RWPE1 (cell line): ENCODE data around the gene WARS2.

ENCODE experiments used
- CTCF ChIA-PET: fragments of 350-600 bp; sonication (Branson Sonifier 250); formaldehyde crosslinking; extraction: SDS; loops from one replicate; lab custom pipeline; 2021; lab: Yijun Ruan, JAX
- POLR2A ChIA-PET: fragments of 400-600 bp; formaldehyde crosslinking; extraction: SDS; loops from one replicate; lab custom pipeline; 2020; ENCODE audit warnings: antibody characterized with exemption; ENCODE audit not compliant: low non-redundant PET; lab: Yijun Ruan, JAX
- DNase-seq: peaks from one replicate; pipeline ENCODE4 v3.0.0; 2012; ENCODE audit warnings: low spot score
- H3K27ac ChIP-seq: fragments of 450-650 bp; 2 replicates; pipeline ENCODE4 v1.5.1; 2017
- TF ChIP-seq, protein P1 (sequence below): fragments of 450-650 bp; conservative IDR thresholded peaks from 2 replicates; pipeline ENCODE4 v1.5.1; 2017; ENCODE audit warnings: low read depth, mild to moderate bottlenecking

The WARS2 gene

GRCh38 chr1:119052267-119052666 lies 88.2 kb downstream of the WARS2 start:
- POLR2A ChIA-PET, result no interaction called here
- H3K27ac ChIP-seq, result no peak overlapping the region
- TF ChIP-seq, protein P1, sequence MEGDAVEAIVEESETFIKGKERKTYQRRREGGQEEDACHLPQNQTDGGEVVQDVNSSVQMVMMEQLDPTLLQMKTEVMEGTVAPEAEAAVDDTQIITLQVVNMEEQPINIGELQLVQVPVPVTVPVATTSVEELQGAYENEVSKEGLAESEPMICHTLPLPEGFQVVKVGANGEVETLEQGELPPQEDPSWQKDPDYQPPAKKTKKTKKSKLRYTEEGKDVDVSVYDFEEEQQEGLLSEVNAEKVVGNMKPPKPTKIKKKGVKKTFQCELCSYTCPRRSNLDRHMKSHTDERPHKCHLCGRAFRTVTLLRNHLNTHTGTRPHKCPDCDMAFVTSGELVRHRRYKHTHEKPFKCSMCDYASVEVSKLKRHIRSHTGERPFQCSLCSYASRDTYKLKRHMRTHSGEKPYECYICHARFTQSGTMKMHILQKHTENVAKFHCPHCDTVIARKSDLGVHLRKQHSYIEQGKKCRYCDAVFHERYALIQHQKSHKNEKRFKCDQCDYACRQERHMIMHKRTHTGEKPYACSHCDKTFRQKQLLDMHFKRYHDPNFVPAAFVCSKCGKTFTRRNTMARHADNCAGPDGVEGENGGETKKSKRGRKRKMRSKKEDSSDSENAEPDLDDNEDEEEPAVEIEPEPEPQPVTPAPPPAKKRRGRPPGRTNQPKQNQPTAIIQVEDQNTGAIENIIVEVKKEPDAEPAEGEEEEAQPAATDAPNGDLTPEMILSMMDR, result no peak
- no peak for DNase-seq
- CTCF ChIA-PET, result no interaction called here

DNA sequence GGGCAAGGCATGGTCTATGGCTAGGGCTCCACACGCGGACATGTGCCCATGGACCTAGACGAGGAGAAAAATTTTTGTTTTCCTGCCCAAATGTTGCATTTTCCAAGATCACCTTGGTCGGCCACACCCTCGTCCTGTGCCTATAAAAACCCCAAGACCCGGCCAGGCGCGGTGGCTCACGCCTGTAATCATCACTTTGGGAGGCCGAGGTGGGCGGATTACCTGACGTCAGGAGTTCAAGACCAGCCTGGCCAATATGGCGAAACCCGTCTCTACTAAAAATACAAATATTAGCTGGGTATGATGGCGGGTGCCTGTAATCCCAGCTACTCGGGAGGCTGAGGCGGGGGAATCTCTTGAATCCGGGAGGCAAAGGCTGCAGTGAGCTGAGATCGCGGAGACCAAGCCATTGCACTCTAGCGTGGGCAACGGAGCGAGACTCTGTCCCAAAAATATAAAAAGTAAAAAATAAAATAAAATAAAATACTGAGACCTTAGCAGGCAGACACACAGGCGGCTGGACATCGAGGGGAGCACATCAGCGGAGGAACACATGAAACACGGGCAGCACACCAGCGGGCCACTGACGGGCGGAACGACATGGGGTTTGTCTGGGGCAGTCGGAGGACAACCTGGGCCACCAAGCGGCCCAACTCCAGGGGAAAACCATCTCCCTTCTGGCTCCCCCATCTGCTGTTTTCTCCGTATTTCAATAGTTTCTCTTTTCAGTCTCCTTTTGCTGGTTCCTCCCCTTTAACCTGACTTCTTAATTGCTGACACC lies 91.6 kb downstream of the WARS2 start:
- POLR2A ChIA-PET, result no interaction called here
- H3K27ac ChIP-seq, result no peak overlapping the region
- TF ChIP-seq, protein P1, result no peak
- DNase-seq, result no peak
- CTCF ChIA-PET, result no interaction called here

DNA sequence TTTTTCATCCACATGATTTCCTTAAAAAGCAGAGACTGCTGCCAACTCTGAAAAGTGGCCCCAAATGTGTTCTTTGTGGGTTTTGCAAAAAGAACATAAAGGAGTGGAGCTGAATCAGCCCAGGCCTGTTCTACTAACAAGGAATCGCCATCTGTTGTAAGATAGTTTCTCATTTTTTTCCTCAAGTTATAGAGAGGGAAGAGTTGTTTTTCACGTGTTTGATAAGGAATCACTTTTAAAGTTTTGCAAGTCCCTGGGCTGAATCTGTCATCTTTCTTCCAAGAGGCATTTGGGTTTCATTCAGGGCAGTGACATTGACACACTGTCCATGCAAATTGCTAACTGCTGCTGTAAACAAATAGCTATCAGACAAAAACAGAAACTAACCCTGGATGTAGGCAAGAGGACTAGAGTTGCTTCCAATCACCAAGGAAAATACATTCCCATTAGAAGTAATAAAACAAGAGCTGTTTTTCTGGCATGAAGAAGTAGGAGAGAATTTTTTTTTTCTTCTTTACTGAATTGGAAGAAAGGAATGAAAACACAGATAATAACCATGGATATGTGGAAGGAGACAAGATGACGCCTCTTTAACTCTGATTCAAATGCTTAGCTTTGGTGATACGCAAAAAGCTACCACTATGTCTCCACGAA lies 93.5 kb downstream of the WARS2 start:
- H3K27ac ChIP-seq, result peak overlapping the region; percentile 63
- TF ChIP-seq, protein P1, result no peak

DNA sequence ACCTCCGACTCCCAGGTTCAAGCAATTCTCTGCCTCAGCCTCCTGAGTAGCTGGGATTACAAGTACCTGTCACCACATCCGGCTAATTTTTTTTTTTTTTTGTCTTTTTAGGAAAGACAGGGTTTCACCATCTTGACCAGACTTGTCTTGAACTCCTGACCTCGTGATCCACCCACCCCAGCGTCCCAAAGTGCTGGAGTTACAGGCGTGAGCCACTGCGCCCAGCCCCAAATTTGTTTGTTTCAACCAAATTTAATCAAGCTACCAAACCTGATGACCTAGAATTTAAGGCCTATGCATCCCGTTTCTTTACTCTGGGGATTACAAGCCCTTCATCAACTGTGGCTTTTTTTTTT lies 94.0 kb downstream of the WARS2 start:
- DNase-seq, result peak; percentile 9
- TF ChIP-seq, protein P1, result no peak
- POLR2A ChIA-PET, result no interaction called here
- CTCF ChIA-PET, result interaction anchor here (0.7 kb wide), 1 partner anchor 675 kb away, joined by 3 read pairs; no protein-coding TSS in a partner anchor
- H3K27ac ChIP-seq, result peak overlapping the region; percentile 63

More for the DNA sequence above, 93.5 kb downstream of the WARS2 start:
- ChIA-PET POLR2A (no interaction called here), CTCF (interaction anchor here (0.6 to 1.1 kb wide), 3 partner anchors 9 to 675 kb away, joined by 3 to 4 read pairs (median 3); no protein-coding TSS in a partner anchor)
- no peak for DNase-seq

- H3K27ac ChIP-seq, result no peak overlapping the region
- ChIA-PET CTCF (interaction anchor here (1.2 kb wide), 1 partner anchor 28 kb away, joined by 3 read pairs; no protein-coding TSS in a partner anchor), POLR2A (no interaction called here)
- TF ChIP-seq, protein P1, result no peak
- DNase-seq, result no peak
Observed at GRCh38 chr1:119045096-119045746, 95.2 kb downstream of the WARS2 start.

DNA sequence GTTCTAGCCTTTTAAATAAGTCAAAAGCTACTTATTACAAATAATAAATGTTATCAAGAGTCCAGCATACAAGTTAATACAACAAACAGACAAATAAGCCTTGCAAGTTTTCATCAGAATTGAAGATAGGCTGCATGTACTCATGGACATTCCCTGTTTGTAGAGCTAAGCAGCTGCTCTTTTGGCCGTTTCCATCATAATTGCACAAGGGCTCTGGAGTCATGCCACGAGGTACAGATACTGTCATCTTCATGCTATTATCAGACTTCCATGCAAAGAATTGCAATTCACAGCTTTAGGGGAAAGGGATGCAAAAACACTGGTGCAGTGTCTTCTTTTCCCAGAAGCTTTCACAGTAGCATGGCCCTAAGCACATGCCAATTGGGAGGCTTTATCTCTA lies 99.5 kb downstream of the WARS2 start:
- TF ChIP-seq, protein P1, result no peak
- DNase-seq, result no peak
- ChIA-PET POLR2A (no interaction called here), CTCF (no interaction called here)
- no peak overlapping the region for H3K27ac ChIP-seq
